ENCODE results near the gene NEDD9.

Gene NEDD9

DNA sequence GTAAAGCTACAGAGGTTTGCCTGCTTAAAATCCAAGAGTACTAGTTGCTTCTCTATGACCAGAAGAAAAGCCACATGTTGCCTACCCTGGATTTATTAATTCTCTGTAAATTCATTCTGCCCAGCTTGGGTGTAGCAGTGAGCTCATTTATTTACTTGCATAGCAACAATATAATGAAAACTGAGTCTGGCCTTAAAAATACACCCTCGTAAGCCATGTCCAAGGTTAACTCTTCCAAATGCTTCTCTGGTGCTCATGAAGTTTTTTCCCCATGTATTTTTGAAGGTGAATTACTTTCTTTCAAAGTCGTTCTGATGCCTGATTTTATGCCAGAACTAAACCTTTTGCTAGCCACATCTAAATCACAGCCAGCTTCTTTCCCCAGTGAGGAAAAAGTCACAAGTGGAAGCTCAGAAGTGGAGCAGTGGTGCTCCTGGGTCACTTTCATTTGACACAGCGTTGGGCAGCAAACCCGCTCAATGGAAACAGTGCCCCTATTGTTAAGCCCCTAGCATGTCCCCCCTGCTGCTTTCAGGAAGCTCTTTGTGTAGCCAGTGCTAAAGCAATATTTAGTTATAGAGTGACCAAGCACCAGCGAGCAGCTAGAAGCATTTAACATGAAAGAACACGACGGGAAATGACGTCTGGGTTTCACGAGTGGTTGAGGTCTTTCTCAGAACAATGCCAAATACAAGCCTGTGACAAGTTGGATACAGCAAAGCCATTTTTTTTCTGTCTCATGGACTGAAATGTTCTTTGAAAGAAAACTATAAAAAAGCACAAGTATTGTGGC lies 29.8 kb downstream of the NEDD9 start:
- Histone ChIP-seq H2BK5ac (ENCODE audit: low read length) (no peak overlapping the region), H3K79me1 (ENCODE audit: low read length) (no peaks in the 10 kb centered on the region), H3K79me2 (ENCODE audit: control insufficient read depth, insufficient read depth, low read length) (no peaks in the 10 kb centered on the region), H3K23ac (ENCODE audit: low read length) (no peak overlapping the region), H3K18ac (ENCODE audit: low read length) (peak overlapping the region; percentile 54), H3K4me1 (ENCODE audit: control insufficient read depth, low read depth, low read length) (peaks cover 8% of the 10 kb centered on the region), H3K9ac (ENCODE audit: low read length) (no peak overlapping the region), H2AK5ac (ENCODE audit: low read length) (no peak overlapping the region), H3K4ac (ENCODE audit: low read depth, low read length) (no peak overlapping the region), H3K27ac (ENCODE audit: low read depth, low read length) (no peak overlapping the region), H3K27me3 (ENCODE audit: insufficient read depth, low read length, poor library complexity) (no peaks in the 10 kb centered on the region), H2BK120ac (ENCODE audit: low read depth, low read length) (no peak overlapping the region), H4K8ac (ENCODE audit: low read depth, low read length) (no peak overlapping the region), H3K4me3 (ENCODE audit: low read length) (no peak overlapping the region), H3K36me3 (ENCODE audit: control insufficient read depth, insufficient read depth, low read length) (no peaks in the 10 kb centered on the region), H4K5ac (ENCODE audit: low read length) (no peak overlapping the region), H2BK15ac (replicated peaks; ENCODE audit: low read depth) (no peak overlapping the region), H3K56ac (ENCODE audit: low read length) (peak overlapping the region; percentile 27), H3K4me2 (ENCODE audit: low read length) (no peak overlapping the region)
- DNase-seq: peak; percentile 74
- no CpG with 5 or more reads among the region's 9 CpGs for WGBS (ENCODE audit: extremely low coverage, insufficient coverage, low lambda C conversion rate)

DNA sequence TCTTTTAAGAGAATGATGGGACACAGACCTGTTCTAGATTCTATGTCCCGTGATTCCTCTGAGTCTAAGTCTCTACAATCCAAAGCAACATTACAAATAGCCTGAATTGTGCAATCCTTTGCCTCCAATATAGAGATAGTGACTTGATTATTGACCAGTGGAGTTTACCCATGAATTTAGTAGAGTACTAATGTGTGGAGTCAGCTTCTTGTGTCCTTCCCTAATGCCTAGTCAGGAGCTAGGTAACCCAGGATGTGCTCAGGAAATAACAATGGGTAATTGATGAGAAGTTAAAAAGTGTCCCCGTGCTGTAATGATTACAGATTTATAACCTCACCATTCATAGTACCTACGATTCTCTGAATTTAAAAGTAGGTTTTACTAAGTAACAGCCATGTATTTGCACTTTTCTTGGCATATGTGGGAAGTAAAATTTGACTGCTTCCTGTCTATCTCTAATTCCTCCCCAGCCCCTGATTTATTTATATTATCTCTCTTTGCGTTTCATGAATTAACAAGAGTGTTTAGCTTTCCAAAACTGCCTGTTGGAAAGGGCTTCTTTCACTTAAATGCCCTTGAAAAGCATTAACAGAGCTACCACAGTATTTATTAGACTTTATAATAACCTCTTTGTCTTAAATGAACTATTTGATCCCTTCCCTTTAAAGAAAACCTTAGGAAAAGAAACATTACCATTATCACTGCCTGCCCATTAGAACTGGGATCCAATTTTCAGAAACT lies 30.5 kb downstream of the NEDD9 start:
- Histone ChIP-seq H3K4me2 (ENCODE audit: low read length) (no peak overlapping the region), H2BK15ac (replicated peaks; ENCODE audit: low read depth) (no peak overlapping the region), H3K4me3 (ENCODE audit: low read length) (no peak overlapping the region), H3K18ac (ENCODE audit: low read length) (no peak overlapping the region), H2BK5ac (ENCODE audit: low read length) (no peak overlapping the region), H3K56ac (ENCODE audit: low read length) (no peak overlapping the region), H3K79me1 (ENCODE audit: low read length) (no peaks in the 10 kb centered on the region), H4K8ac (ENCODE audit: low read depth, low read length) (no peak overlapping the region), H3K4me1 (ENCODE audit: control insufficient read depth, low read depth, low read length) (peaks cover 8% of the 10 kb centered on the region), H3K27ac (ENCODE audit: low read depth, low read length) (no peak overlapping the region), H3K9ac (ENCODE audit: low read length) (no peak overlapping the region), H3K36me3 (ENCODE audit: control insufficient read depth, insufficient read depth, low read length) (no peaks in the 10 kb centered on the region), H2AK5ac (ENCODE audit: low read length) (no peak overlapping the region), H3K23ac (ENCODE audit: low read length) (no peak overlapping the region), H4K5ac (ENCODE audit: low read length) (no peak overlapping the region), H2BK120ac (ENCODE audit: low read depth, low read length) (no peak overlapping the region), H3K27me3 (ENCODE audit: insufficient read depth, low read length, poor library complexity) (no peaks in the 10 kb centered on the region), H3K4ac (ENCODE audit: low read depth, low read length) (no peak overlapping the region), H3K79me2 (ENCODE audit: control insufficient read depth, insufficient read depth, low read length) (no peaks in the 10 kb centered on the region)
- no peak for DNase-seq
- no CpG with 5 or more reads among the region's 4 CpGs for WGBS (ENCODE audit: extremely low coverage, insufficient coverage, low lambda C conversion rate)

DNA sequence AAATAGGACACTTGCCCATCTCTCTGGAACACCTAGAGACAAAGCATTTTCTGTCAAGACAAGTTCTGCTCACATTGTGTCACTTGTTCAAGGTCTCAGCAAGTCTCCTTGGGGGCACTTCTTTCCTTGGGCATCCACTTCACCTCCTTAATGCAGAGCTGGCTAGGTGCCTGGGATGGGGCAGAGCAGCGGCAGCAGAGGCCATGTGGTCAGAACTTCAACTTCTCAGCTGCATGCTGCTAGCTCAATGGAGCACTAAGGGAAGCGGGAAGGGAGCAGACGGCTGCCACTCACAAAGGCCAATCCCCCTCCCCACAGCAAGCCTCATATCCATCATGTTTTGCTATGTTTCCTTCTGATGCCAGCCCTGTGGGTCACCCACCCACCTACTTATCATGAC lies 31.5 kb downstream of the NEDD9 start:
- Histone ChIP-seq H4K8ac (ENCODE audit: low read depth, low read length) (no peak overlapping the region), H3K18ac (ENCODE audit: low read length) (no peak overlapping the region), H3K79me1 (ENCODE audit: low read length) (no peaks in the 10 kb centered on the region), H3K23ac (ENCODE audit: low read length) (no peak overlapping the region), H2BK15ac (replicated peaks; ENCODE audit: low read depth) (no peak overlapping the region), H3K9ac (ENCODE audit: low read length) (no peak overlapping the region), H2AK5ac (ENCODE audit: low read length) (no peak overlapping the region), H3K56ac (ENCODE audit: low read length) (no peak overlapping the region), H3K27ac (ENCODE audit: low read depth, low read length) (no peak overlapping the region), H2BK5ac (ENCODE audit: low read length) (no peak overlapping the region), H3K27me3 (ENCODE audit: insufficient read depth, low read length, poor library complexity) (no peaks in the 10 kb centered on the region), H3K4me1 (ENCODE audit: control insufficient read depth, low read depth, low read length) (peaks cover 10% of the 10 kb centered on the region), H4K5ac (ENCODE audit: low read length) (no peak overlapping the region), H3K79me2 (ENCODE audit: control insufficient read depth, insufficient read depth, low read length) (no peaks in the 10 kb centered on the region), H3K4me3 (ENCODE audit: low read length) (no peak overlapping the region), H2BK120ac (ENCODE audit: low read depth, low read length) (no peak overlapping the region), H3K4ac (ENCODE audit: low read depth, low read length) (no peak overlapping the region), H3K4me2 (ENCODE audit: low read length) (no peak overlapping the region), H3K36me3 (ENCODE audit: control insufficient read depth, insufficient read depth, low read length) (no peaks in the 10 kb centered on the region)
- WGBS (ENCODE audit: extremely low coverage, insufficient coverage, low lambda C conversion rate): no CpG with 5 or more reads among the region's 3 CpGs
- no peak for DNase-seq

DNA sequence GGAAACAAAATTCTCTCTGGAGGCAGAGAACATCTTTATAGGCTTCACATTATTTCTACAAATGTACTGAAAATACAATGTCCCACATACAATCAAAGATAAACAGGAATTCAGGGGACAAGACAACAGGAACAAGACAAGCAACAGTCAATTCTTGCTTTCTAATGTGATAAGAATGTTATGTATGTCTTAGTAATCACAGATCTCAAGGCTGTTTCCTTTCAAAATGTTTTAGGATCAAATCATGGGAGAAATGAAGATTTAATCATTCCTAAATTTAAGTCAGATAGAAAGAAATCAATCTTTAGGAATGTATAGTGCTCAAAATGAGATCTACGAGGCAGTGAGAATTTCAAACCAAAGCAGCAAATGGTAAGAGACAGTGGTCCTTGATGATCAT lies 32.1 kb downstream of the NEDD9 start:
- Histone ChIP-seq H4K5ac (ENCODE audit: low read length) (no peak overlapping the region), H2BK120ac (ENCODE audit: low read depth, low read length) (no peak overlapping the region), H3K4me3 (ENCODE audit: low read length) (no peak overlapping the region), H3K27ac (ENCODE audit: low read depth, low read length) (no peak overlapping the region), H2BK5ac (ENCODE audit: low read length) (no peak overlapping the region), H3K27me3 (ENCODE audit: insufficient read depth, low read length, poor library complexity) (no peaks in the 10 kb centered on the region), H3K23ac (ENCODE audit: low read length) (no peak overlapping the region), H2AK5ac (ENCODE audit: low read length) (no peak overlapping the region), H2BK15ac (replicated peaks; ENCODE audit: low read depth) (no peak overlapping the region), H3K56ac (ENCODE audit: low read length) (no peak overlapping the region), H3K36me3 (ENCODE audit: control insufficient read depth, insufficient read depth, low read length) (no peaks in the 10 kb centered on the region), H3K4ac (ENCODE audit: low read depth, low read length) (no peak overlapping the region), H3K79me2 (ENCODE audit: control insufficient read depth, insufficient read depth, low read length) (no peaks in the 10 kb centered on the region), H3K4me2 (ENCODE audit: low read length) (no peak overlapping the region), H3K4me1 (ENCODE audit: control insufficient read depth, low read depth, low read length) (peaks cover 12% of the 10 kb centered on the region), H3K18ac (ENCODE audit: low read length) (no peak overlapping the region), H3K9ac (ENCODE audit: low read length) (no peak overlapping the region), H3K79me1 (ENCODE audit: low read length) (no peaks in the 10 kb centered on the region), H4K8ac (ENCODE audit: low read depth, low read length) (no peak overlapping the region)
- DNase-seq: no peak
- WGBS (ENCODE audit: extremely low coverage, insufficient coverage, low lambda C conversion rate): no CpG with 5 or more reads among the region's 1 CpG

DNA sequence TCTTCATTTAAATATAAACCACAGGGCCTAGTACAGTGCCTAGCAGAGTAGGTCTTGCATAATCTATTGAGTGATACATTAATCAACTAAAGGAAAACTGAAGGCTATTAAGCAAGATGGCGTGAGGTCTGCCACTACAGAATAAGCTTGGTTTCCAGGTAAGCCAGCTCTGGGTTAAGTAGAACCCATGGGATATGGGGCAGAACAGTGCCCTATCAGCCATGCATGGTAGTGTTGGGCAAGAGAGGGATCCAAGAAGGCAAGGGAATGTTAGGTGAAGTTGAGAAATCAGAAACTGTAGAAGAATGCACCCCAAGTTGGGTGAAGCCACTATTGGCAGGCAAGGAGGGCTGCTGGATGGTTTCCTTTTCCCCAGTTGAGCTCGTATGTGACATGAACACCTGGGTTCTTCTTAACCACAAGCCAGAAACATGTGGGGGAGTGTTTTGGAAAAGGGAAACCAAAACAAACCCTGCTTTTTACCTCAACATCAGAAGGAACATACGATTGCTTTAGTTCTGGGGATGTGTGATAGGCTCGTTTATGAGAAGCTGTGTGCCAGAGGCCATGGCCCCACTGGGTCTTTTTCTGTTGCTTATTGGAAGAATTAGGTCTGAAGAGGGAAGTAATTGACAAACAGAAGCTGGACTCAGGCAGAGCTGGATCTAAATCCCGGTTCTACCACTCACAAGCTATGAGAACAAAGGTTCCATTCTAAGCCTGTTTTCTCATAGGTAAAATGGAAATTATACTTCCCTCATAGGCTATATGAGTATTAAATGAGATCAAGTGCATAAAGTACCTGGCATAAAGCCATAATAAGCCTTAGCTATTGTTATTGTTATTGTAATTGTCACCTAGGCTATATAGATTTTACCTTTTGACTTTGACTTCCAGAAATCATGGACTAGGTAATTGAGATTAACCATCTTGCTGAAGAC lies 33.5 kb downstream of the NEDD9 start:
- WGBS (ENCODE audit: extremely low coverage, insufficient coverage, low lambda C conversion rate): no CpG with 5 or more reads among the region's 5 CpGs
- no peak overlapping the region for H2BK5ac ChIP-seq (ENCODE audit: low read length)
- H3K18ac ChIP-seq (ENCODE audit: low read length): no peak overlapping the region
- no peaks in the 10 kb centered on the region for H3K79me1 ChIP-seq (ENCODE audit: low read length)
- no peak overlapping the region for H3K4me2 ChIP-seq (ENCODE audit: low read length)
- no peak overlapping the region for H3K4ac ChIP-seq (ENCODE audit: low read depth, low read length)
- no peak overlapping the region for H3K4me3 ChIP-seq (ENCODE audit: low read length)
- no peak overlapping the region for H2AK5ac ChIP-seq (ENCODE audit: low read length)
- no peak overlapping the region for H2BK120ac ChIP-seq (ENCODE audit: low read depth, low read length)
- no peak overlapping the region for H3K23ac ChIP-seq (ENCODE audit: low read length)
- no peaks in the 10 kb centered on the region for H3K36me3 ChIP-seq (ENCODE audit: control insufficient read depth, insufficient read depth, low read length)
- H3K4me1 ChIP-seq (ENCODE audit: control insufficient read depth, low read depth, low read length): peaks cover 19% of the 10 kb centered on the region
- no peak overlapping the region for H3K9ac ChIP-seq (ENCODE audit: low read length)
- H4K8ac ChIP-seq (ENCODE audit: low read depth, low read length): no peak overlapping the region
- H3K27me3 ChIP-seq (ENCODE audit: insufficient read depth, low read length, poor library complexity): no peaks in the 10 kb centered on the region
- H2BK15ac ChIP-seq (replicated peaks; ENCODE audit: low read depth): no peak overlapping the region
- no peak overlapping the region for H4K5ac ChIP-seq (ENCODE audit: low read length)
- DNase-seq: no peak
- no peaks in the 10 kb centered on the region for H3K79me2 ChIP-seq (ENCODE audit: control insufficient read depth, insufficient read depth, low read length)
- no peak overlapping the region for H3K27ac ChIP-seq (ENCODE audit: low read depth, low read length)
- no peak overlapping the region for H3K56ac ChIP-seq (ENCODE audit: low read length)

Data from mesendoderm (in vitro differentiated cells).